ENCODE measurements around the gene RCE1. TPM values are rescaled to one million over a fixed set of nuclear protein-coding genes. Genes with fewer than 3 reads are reported as not detected.

RCE1 gene
- 22.4 and 22.8 TPM in 2 replicates for total RNA-seq

GRCh38 chr11:66842896-66843775 lies at the start of gene RCE1:
RCE1 (plus strand) TSS chr11:66843441; CDS start chr11:66843456, 15 bp downstream.

GRCh38 chr11:66856496-66857233 lies 13.4 kb downstream of the RCE1 start, which contains the start of gene LRFN4:
LRFN4 (plus strand) TSS chr11:66857064; CDS start chr11:66857745, 681 bp downstream.

Other genes starting within 250 kb of the RCE1 start
- 28.5 and 54.3 TPM in 2 replicates for gene RBM14, start 226.8 kb upstream of the RCE1 start, total RNA-seq
- 79.7 and 80.4 TPM in 2 replicates for gene RBM4, start 204.7 kb upstream of the RCE1 start, total RNA-seq
- gene RBM4B, start 165.6 kb upstream of the RCE1 start, total RNA-seq = 10.8 and 11.0 TPM in 2 replicates
- 26.7 and 42.9 TPM in 2 replicates for gene SPTBN2, start 114.2 kb upstream of the RCE1 start, total RNA-seq
- gene LRFN4, start 13.6 kb downstream of the RCE1 start, total RNA-seq = 20.8 and 21.1 TPM in 2 replicates
- 59.2 and 83.7 TPM in 2 replicates for gene PC, start 114.9 kb downstream of the RCE1 start, total RNA-seq
- not detected in 2 replicates for gene C11orf86, start 131.9 kb downstream of the RCE1 start, total RNA-seq
- 0.53 and 1.3 TPM in 2 replicates for gene SYT12, start 179.7 kb downstream of the RCE1 start, total RNA-seq
- gene RHOD, start 213.4 kb downstream of the RCE1 start, total RNA-seq = 234 and 269 TPM in 2 replicates